KBM-7 (cell line): Measurements from ENCODE around the gene PARD3.
A peak's percentile ranks its signal among the peaks of the same experiment; 100 is the strongest.
"Not testable (repeated sequence)": the region's sequence is repeated elsewhere in the genome, so short reads cannot be mapped to it uniquely, and the experiment has no call there.

ENCODE experiments used
- DNase-seq: peaks from one replicate; pipeline ENCODE4 v3.0.0-alpha.2; 2015
- in situ Hi-C: fragments of 300-500 bp; cut with MboI; formaldehyde crosslinking; loops from 2 replicates; pipeline ENCODE4 v1.14.3; 2020; ENCODE audit warnings: low sequenced_read_pairs, low pct_unique_long_range_greater_than_20kb, mixed read lengths

The PARD3 gene

GRCh38 chr10:34647875-34648865, 166.9 kb downstream of the PARD3 start:
- DNase-seq: no peak
- in situ Hi-C loops: loop anchor here (25.0 kb wide), 1 partner anchor 1311 kb away; the partner anchor contains the start of gene NRP1

GRCh38 chr10:34647160-34647559, 167.9 kb downstream of the PARD3 start:
- DNase-seq: no peak
- in situ Hi-C loops: loop anchor here (25.0 kb wide), 1 partner anchor 1310 kb away; the partner anchor contains the start of gene NRP1

GRCh38 chr10:34646331-34646730, 168.8 kb downstream of the PARD3 start:
- DNase-seq: no peak
- in situ Hi-C loops: loop anchor here (25.0 kb wide), 1 partner anchor 1309 kb away; the partner anchor contains the start of gene NRP1

GRCh38 chr10:34644815-34645214, 170.3 kb downstream of the PARD3 start:
- not testable (repeated sequence) for DNase-seq
- in situ Hi-C loops: loop anchor here (25.0 kb wide), 1 partner anchor 1308 kb away; the partner anchor contains the start of gene NRP1

GRCh38 chr10:34644224-34644623, 170.9 kb downstream of the PARD3 start:
- in situ Hi-C loops: loop anchor here (25.0 kb wide), 1 partner anchor 1307 kb away; the partner anchor contains the start of gene NRP1

GRCh38 chr10:34643620-34644019, 171.5 kb downstream of the PARD3 start:
- DNase-seq: no peak
- in situ Hi-C loops: loop anchor here (25.0 kb wide), 1 partner anchor 1306 kb away; the partner anchor contains the start of gene NRP1

More at GRCh38 chr10:34644224-34644623, 170.9 kb downstream of the PARD3 start:
- DNase-seq: no peak

GRCh38 chr10:34641913-34642558, 173.1 kb downstream of the PARD3 start:
- in situ Hi-C loops: loop anchor here (25.0 kb wide), 1 partner anchor 1305 kb away; the partner anchor contains the start of gene NRP1
- DNase-seq: no peak

- in situ Hi-C loops: loop anchor here (25.0 kb wide), 1 partner anchor 1304 kb away; the partner anchor contains the start of gene NRP1
- no peak for DNase-seq
These were observed 173.8 kb downstream of the PARD3 start for GRCh38 chr10:34641147-34641912.

GRCh38 chr10:34638406-34639054, 176.6 kb downstream of the PARD3 start:
- DNase-seq: peak; percentile 72
- in situ Hi-C loops: loop anchor here (25.0 kb wide), 1 partner anchor 1301 kb away; the partner anchor contains the start of gene NRP1

- in situ Hi-C loops: loop anchor here (25.0 kb wide), 1 partner anchor 1300 kb away; the partner anchor contains the start of gene NRP1
- DNase-seq: peak; percentile 71
These were observed 177.6 kb downstream of the PARD3 start for GRCh38 chr10:34637418-34637911.

- no peak for DNase-seq
- in situ Hi-C loops: loop anchor here (25.0 kb wide), 1 partner anchor 1298 kb away; the partner anchor contains the start of gene NRP1
These were observed 180.0 kb downstream of the PARD3 start for GRCh38 chr10:34635111-34635510.

- in situ Hi-C loops: loop anchor here (25.0 kb wide), 1 partner anchor 1296 kb away; the partner anchor contains the start of gene NRP1
- no peak for DNase-seq
These were observed 181.7 kb downstream of the PARD3 start for GRCh38 chr10:34633374-34633773.

- no peak for DNase-seq
- in situ Hi-C loops: loop anchor here (25.0 kb wide), 1 partner anchor 1292 kb away; the partner anchor contains the start of gene NRP1
These were observed 186.0 kb downstream of the PARD3 start for GRCh38 chr10:34629084-34629483.

- DNase-seq: no peak
- in situ Hi-C loops: loop anchor here (25.0 kb wide), 1 partner anchor 1291 kb away; the partner anchor contains the start of gene NRP1
These were observed 186.8 kb downstream of the PARD3 start for GRCh38 chr10:34628174-34628796.

GRCh38 chr10:34627741-34628140, 187.4 kb downstream of the PARD3 start:
- no peak for DNase-seq
- in situ Hi-C loops: loop anchor here (25.0 kb wide), 1 partner anchor 1290 kb away; the partner anchor contains the start of gene NRP1

GRCh38 chr10:34627331-34627730, 187.8 kb downstream of the PARD3 start:
- in situ Hi-C loops: loop anchor here (25.0 kb wide), 1 partner anchor 1290 kb away; the partner anchor contains the start of gene NRP1
- peak; percentile 19 for DNase-seq
